K562 (cell line): ENCODE data around the gene NRM. TPM values are rescaled to one million over a fixed set of nuclear protein-coding genes. Genes with fewer than 3 reads are reported as not detected.

ENCODE experiments used
- CAMTA2 ChIP-seq: fragments of 250-450 bp; sonication (Bioruptor Pico); conservative IDR thresholded peaks from 2 replicates; pipeline ENCODE4 v1.5.1; 2022
- CREB3L1 ChIP-seq: fragments of 450-650 bp; IDR thresholded peaks from 2 replicates; pipeline ENCODE4 v1.6.1; 2014; ENCODE audit warnings: low read depth, mild to moderate bottlenecking, moderate library complexity, borderline replicate concordance
- E2F3 ChIP-seq: fragments of 250-450 bp; sonication (Bioruptor Pico); IDR thresholded peaks from 2 replicates; pipeline ENCODE4 v1.4.0; 2020; ENCODE audit warnings: mild to moderate bottlenecking
- E2F6 ChIP-seq, 2 experiments: IDR thresholded peaks; 2 replicates each; pipeline ENCODE4 v1.6.1; 2011; ENCODE audit warnings: borderline replicate concordance in 1 of 2, control low read depth in 1 of 2, low read depth in 1 of 2, low read length in 1 of 2, mild to moderate bottlenecking in 1 of 2, mixed read lengths in 1 of 2, moderate library complexity in 1 of 2; ENCODE audit not compliant: insufficient read depth in 1 of 2, insufficient read length in 1 of 2, poor library complexity in 1 of 2, severe bottlenecking in 1 of 2; ENCODE audit errors: extremely low read depth in 1 of 2
- GTF2F1 ChIP-seq: IDR thresholded peaks from 2 replicates; pipeline ENCODE4 v1.6.1; 2011; ENCODE audit warnings: low read depth, low read length, improper control_type of control experiment
- KLF1 ChIP-seq: fragments of 450-650 bp; IDR thresholded peaks from 2 replicates; pipeline ENCODE4 v1.6.1; 2016; ENCODE audit warnings: missing genetic modification characterization, missing compliant biosample characterization
- MBD1 ChIP-seq: fragments of 250-450 bp; sonication (Bioruptor Pico); IDR thresholded peaks from 2 replicates; pipeline ENCODE4 v1.8.0; 2022; ENCODE audit warnings: inconsistent platforms
- PHTF2 ChIP-seq: fragments of 250-450 bp; sonication (Bioruptor Pico); IDR thresholded peaks from 2 replicates; pipeline ENCODE4 v1.5.0; 2021; ENCODE audit warnings: mild to moderate bottlenecking
- RBM39 ChIP-seq: fragments of 200-400 bp; formaldehyde crosslinking; optimal IDR thresholded peaks from 2 replicates; pipeline ENCODE3; 2018; ENCODE audit warnings: low read depth, low read length
- SNAPC5 ChIP-seq: fragments of 250-450 bp; sonication (Bioruptor Pico); IDR thresholded peaks from 2 replicates; pipeline ENCODE4 v1.8.0; 2021; ENCODE audit warnings: moderate library complexity, mild to moderate bottlenecking, inconsistent platforms
- THAP12 ChIP-seq: fragments of 250-450 bp; sonication (Bioruptor Pico); IDR thresholded peaks from 2 replicates; pipeline ENCODE4 v1.9.0; 2021; ENCODE audit warnings: mild to moderate bottlenecking, inconsistent platforms
- ZBTB11 ChIP-seq, 3 experiments: fragments of 200-800 bp in 1 of 3; fragments of 250-450 bp in 1 of 3; fragments of 450-650 bp in 1 of 3; sonication (Bioruptor Pico) in 1 of 3; sonication (Bioruptor generic) in 1 of 3; formaldehyde crosslinking in 1 of 3; IDR thresholded peaks; 2 replicates each; pipeline versions ENCODE4 v1.6.1 to v1.8.0; 2016 to 2022; ENCODE audit warnings: mild to moderate bottlenecking in 2 of 3, missing genetic modification characterization in 2 of 3, missing compliant biosample characterization in 1 of 3, moderate library complexity in 1 of 3
- ZNF282 ChIP-seq: sonication (generic); formaldehyde crosslinking; IDR thresholded peaks from 2 replicates; pipeline ENCODE4 v1.8.1; 2023; ENCODE audit warnings: missing genetic modification reagents
- ZNF511 ChIP-seq: sonication (generic); formaldehyde crosslinking; IDR thresholded peaks from 2 replicates; pipeline ENCODE4 v1.8.0; 2022; ENCODE audit warnings: mild to moderate bottlenecking, missing genetic modification reagents
- polyA plus RNA-seq, 8 experiments: library from polyadenylated mRNA; depleted of rRNA in 4 of 8; stranded (reverse) in 5 of 8; unstranded in 3 of 8; fragments of >200 nt; fragmentation: Nextera tagmentation in 2 of 8; fragmentation: Illumina TruSeq in 1 of 8; extraction: Ambion mirVana in 2 of 8; extraction: Trizol in 1 of 8; gene quantifications; 2 replicates each; pipeline versions ENCODE4 v1.2.1 to v1.2.3, GENCODE V29; 2011 to 2014; ENCODE audit warnings: inconsistent platforms in 1 of 8, missing spikeins in 1 of 8
- total RNA-seq, 7 experiments: library from RNA; depleted of rRNA in 6 of 7; stranded (reverse); fragments of >200 nt in 6 of 7; fragmentation: Illumina TruSeq in 2 of 7; extraction: Trizol in 2 of 7; gene quantifications; 2 replicates each; pipeline versions ENCODE4 v1.2.1 to v1.2.3, GENCODE V29; 2011 to 2021; ENCODE audit warnings: low replicate concordance in 1 of 7

Gene NRM
- total and polyA plus RNA-seq, 9 of the 15 experiments (the other 6 are each of a cell fraction or from before 2014, with no cell fraction given) = 9.7 to 58.2 (median 18.1) TPM

GRCh38 chr6:30717129-30717844 lies 26.5 kb upstream of the NRM start, which contains the start of gene MDC1 (continued):
- TF ChIP-seq THAP12 (CRISPR knock-in tag) (peak; percentile 99), GTF2F1 (peak; percentile 87; the same call in 1 of the 2 replicates), ZBTB11 (CRISPR knock-in tag; IDR thresholded peaks at IDR 0.05) (peak in 1 of 3 experiments; percentile 57; a peak in 1 of 6 replicates), RBM39 (peak; percentile 82), PHTF2 (CRISPR knock-in tag) (0 out of 2 replicates have a peak, but pooled peaks have one; percentile 71), SNAPC5 (CRISPR knock-in tag) (no peak), CREB3L1 (peak; percentile 99), ZNF511 (CRISPR knock-in tag) (peak; percentile 89; the same call in 1 of the 2 replicates), KLF1 (tag) (no peak), ZNF282 (CRISPR knock-in tag) (no peak), MBD1 (no peak), CAMTA2 (0 out of 2 replicates have a peak, but pooled peaks have one; percentile 36), E2F6 (IDR thresholded peaks at IDR 0.05; ENCODE audit: borderline replicate concordance in 1 of 2, extremely low read depth in 1 of 2, insufficient read depth in 1 of 2, insufficient read length in 1 of 2, low read depth in 1 of 2, low read length in 1 of 2, poor library complexity in 1 of 2, severe bottlenecking in 1 of 2) (peak; percentile 83 to 88), E2F3 (CRISPR knock-in tag) (peak; percentile 98)
